Endothelial cell of umbilical vein (primary cell): ENCODE measurements around the gene KMT5C. TPM values are rescaled to one million over a fixed set of nuclear protein-coding genes. Genes with fewer than 3 reads are reported as not detected.
A peak's percentile ranks its signal among the peaks of the same experiment; 100 is the strongest.

Experiments
- BruUV-seq: library from RNA; stranded (reverse); fragments of 400-500 nt; replicated peaks from 2 replicates; lab custom pipeline; 2021; lab: Mats Ljungman, UMichigan
- CTCF ChIA-PET: fragments of 300-600, 350-600 bp; sonication (Branson Sonifier 250); formaldehyde crosslinking; loops from one replicate; lab custom pipeline; 2021; ENCODE audit warnings: antibody characterized with exemption, inconsistent platforms; lab: Charles Lee
- POLR2A ChIA-PET: fragments of 300-600, 350-600 bp; sonication (Branson Sonifier 250); formaldehyde crosslinking; loops from one replicate; lab custom pipeline; 2021; ENCODE audit warnings: antibody characterized with exemption, inconsistent platforms; lab: Charles Lee
- DNase-seq: peaks from one replicate; pipeline ENCODE4 v3.0.0-alpha.2; 2011; ENCODE audit warnings: low read depth, low spot score
- FAIRE-seq: peaks from 2 replicates; lab custom pipeline; 2011; peaks lifted over from hg19 to GRCh38; lab: Jason Lieb, UNC
- H2AFZ ChIP-seq: 2 replicates; pipeline ENCODE4 v1.6.0; 2012; ENCODE audit warnings: low read depth, low read length, control low read depth, inconsistent platforms
- H3K27ac ChIP-seq: 2 replicates; pipeline ENCODE4 v1.5.1; 2011; ENCODE audit warnings: low read depth, mild to moderate bottlenecking, control low read depth, low read length, moderate library complexity; ENCODE audit not compliant: insufficient read depth
- H3K27me3 ChIP-seq, 2 experiments: 2 replicates each; pipeline versions ENCODE4 v1.6.0 to v1.6.1; 2011; ENCODE audit warnings: low read length in 2 of 2, mixed read lengths in 1 of 2; ENCODE audit not compliant: control insufficient read depth in 2 of 2, insufficient read depth in 2 of 2
- H3K36me3 ChIP-seq, 2 experiments: 2 replicates in 1 of 2; 3 replicates in 1 of 2; pipeline ENCODE4 v1.5.1; 2011; ENCODE audit warnings: low read length in 2 of 2, mild to moderate bottlenecking in 1 of 2, moderate library complexity in 1 of 2; ENCODE audit not compliant: control insufficient read depth in 2 of 2, insufficient read depth in 2 of 2; ENCODE audit errors: extremely low read depth in 1 of 2
- H3K4me1 ChIP-seq: 3 replicates; pipeline ENCODE4 v1.5.1; 2011; ENCODE audit warnings: mild to moderate bottlenecking, low read length; ENCODE audit not compliant: control insufficient read depth, insufficient read depth; ENCODE audit errors: extremely low read depth
- H3K4me2 ChIP-seq: 2 replicates; pipeline ENCODE4 v1.6.1; 2011; ENCODE audit warnings: low read length, control low read depth, mixed read lengths; ENCODE audit not compliant: insufficient read depth
- H3K4me3 ChIP-seq, 3 experiments: fragments of 200-600 bp in 1 of 3; sonication (generic), shearing (Covaris generic) in 1 of 3; replicated peaks in 1 of 3; 2 replicates each; pipeline ENCODE4 v1.5.1; 2011 to 2016; ENCODE audit warnings: control low read depth in 3 of 3, low read length in 3 of 3, mild to moderate bottlenecking in 2 of 3, inconsistent platforms in 1 of 3, low read depth in 1 of 3, moderate library complexity in 1 of 3; ENCODE audit not compliant: insufficient read depth in 1 of 3
- H3K79me2 ChIP-seq: 2 replicates; pipeline ENCODE4 v1.6.0; 2012; ENCODE audit warnings: low read length, inconsistent platforms; ENCODE audit not compliant: control insufficient read depth, insufficient read depth
- H3K9ac ChIP-seq: replicated peaks from 2 replicates; pipeline ENCODE3; 2011; ENCODE audit warnings: low read length, control low read depth; ENCODE audit not compliant: insufficient read depth; ENCODE audit errors: extremely low read depth
- H3K9me1 ChIP-seq: replicated peaks from 3 replicates; pipeline ENCODE4 v1.6.0; 2011; ENCODE audit warnings: mild to moderate bottlenecking, low read length; ENCODE audit not compliant: control insufficient read depth, insufficient read depth; ENCODE audit errors: extremely low read depth
- H3K9me3 ChIP-seq: replicated peaks from 2 replicates; pipeline ENCODE4 v1.5.1; 2012; ENCODE audit warnings: low read length, inconsistent platforms; ENCODE audit not compliant: control insufficient read depth, insufficient read depth
- H4K20me1 ChIP-seq: replicated peaks from 2 replicates; pipeline ENCODE3; 2011; ENCODE audit warnings: mild to moderate bottlenecking, low read length; ENCODE audit not compliant: control insufficient read depth, insufficient read depth; ENCODE audit errors: extremely low read depth
- CTCF ChIP-seq, 2 donors: IDR thresholded peaks; 1 replicate in 1 of 2; 2 replicates in 1 of 2; pipeline ENCODE4 v1.5.1; 2011; ENCODE audit warnings: low read length in 2 of 2, mild to moderate bottlenecking in 2 of 2, moderate library complexity in 2 of 2, control low read depth in 1 of 2, inconsistent platforms in 1 of 2, low read depth in 1 of 2; ENCODE audit not compliant: insufficient read depth in 1 of 2; ENCODE audit errors: extremely low read depth in 1 of 2
- EZH2 ChIP-seq: IDR thresholded peaks from 2 replicates; pipeline ENCODE4 v1.6.1; 2012; ENCODE audit warnings: borderline replicate concordance, low read depth, mild to moderate bottlenecking, moderate library complexity, low read length, inconsistent platforms; ENCODE audit not compliant: severe bottlenecking
- FOS ChIP-seq: IDR thresholded peaks from 2 replicates; pipeline ENCODE4 v1.6.1; 2011; ENCODE audit warnings: mild to moderate bottlenecking, low read length, moderate library complexity, borderline replicate concordance; ENCODE audit not compliant: insufficient read depth
- JUN ChIP-seq: IDR thresholded peaks from 2 replicates; pipeline ENCODE4 v1.6.1; 2011; ENCODE audit warnings: borderline replicate concordance, low read depth; ENCODE audit not compliant: insufficient read length, insufficient read depth
- MAX ChIP-seq: IDR thresholded peaks from 2 replicates; pipeline ENCODE4 v1.6.1; 2011; ENCODE audit not compliant: insufficient read depth, insufficient read length
- MYC ChIP-seq: IDR thresholded peaks from one replicate; pipeline ENCODE4 v1.6.1; 2011; ENCODE audit warnings: mild to moderate bottlenecking, low read depth, low read length
- POLR2A ChIP-seq: IDR thresholded peaks from 2 replicates; pipeline ENCODE4 v1.6.1; 2012; ENCODE audit warnings: low read depth, mild to moderate bottlenecking, control low read depth, low read length
- dilution Hi-C: fragments of 300-500 bp; cut with MboI; formaldehyde crosslinking; loops from one replicate; pipeline ENCODE4 v1.15.0; 2019; ENCODE audit warnings: low sequenced_read_pairs; ENCODE audit not compliant: extremely low pct_ligation_motif_present
- intact Hi-C: fragments of 100-400 bp; cut with micrococcal nuclease; formaldehyde crosslinking; loops from one replicate; pipeline ENCODE4 v1.10.0; 2022
- polyA plus RNA-seq, 4 experiments: library from polyadenylated mRNA; depleted of rRNA in 3 of 4; stranded (reverse) in 3 of 4; unstranded in 1 of 4; fragments of >200 nt; gene quantifications; 2 replicates each; pipeline versions ENCODE4 v1.2.1 to v1.2.3, GENCODE V29; 2011 to 2012; ENCODE audit warnings: missing spikeins in 1 of 4
- total RNA-seq: library from RNA; stranded (reverse); gene quantifications from 2 replicates; pipeline ENCODE4 v1.2.3, GENCODE V29; 2021

Gene KMT5C
- total and polyA plus RNA-seq, 2 donors (not counting 3 experiments of a cell fraction or from before 2014, with no cell fraction given) = 7.2 to 13.5 TPM

- H2AFZ ChIP-seq = peak within 1 kb of the TSS; percentile 84
- no peak within 1 kb of the TSS for H3K9ac ChIP-seq
- no peaks in the 10 kb centered on the region for H3K9me1 ChIP-seq
- H3K4me3 ChIP-seq = peak within 1 kb of the TSS; percentile 8 to 26 (median 22)
- FAIRE-seq = no peak
- POLR2A ChIA-PET = no interaction called here
- no peaks in the 10 kb centered on the region for H4K20me1 ChIP-seq
- no peak within 1 kb of the TSS for H3K27ac ChIP-seq
- peaks cover 4% of the 10 kb centered on the region for H3K4me1 ChIP-seq
- no peaks in the 10 kb centered on the region for H3K79me2 ChIP-seq
- peak within 1 kb of the TSS; percentile 73 for H3K4me2 ChIP-seq
- TF ChIP-seq MAX (no peak), POLR2A (no peak), EZH2 (no peak), MYC (no peak), FOS (no peak), JUN (no peak), CTCF (IDR thresholded peaks at IDR 0.05; ENCODE audit: extremely low read depth in 1 of 2, insufficient read depth in 1 of 2, low read depth in 1 of 2, low read length in 2 of 2) (no peak)
- H3K9me3 ChIP-seq = no peaks in the 10 kb centered on the region
- DNase-seq = no peak
- CTCF ChIA-PET = interaction anchor here (0.6 to 0.9 kb wide), 2 partner anchors 10 to 209 kb away, joined by 3 to 4 read pairs; no protein-coding TSS in a partner anchor
- BruUV-seq = no TSS peak
- H3K36me3 ChIP-seq = no peaks in the 10 kb centered on the region
- peaks cover 26 to 31% of the 10 kb centered on the region in 2 experiments for H3K27me3 ChIP-seq
- dilution Hi-C loops (no loop called here), intact Hi-C loops (no loop called here)
These were observed 15.1 kb downstream of the KMT5C start, which contains the start of gene COX6B2 for GRCh38 chr19:55354698-55355212. TSS of gene COX6B2 (minus strand) at chr19:55354719. CDS start at chr19:55354521, 198 bp downstream.
